Smooth muscle cell (in vitro differentiated cells): Measurements from ENCODE around the gene QRSL1. TPM values are rescaled to one million over a fixed set of nuclear protein-coding genes. Genes with fewer than 3 reads are reported as not detected.

ENCODE experiments used
- DNase-seq: peaks from one replicate; lab custom pipeline; 2025; ENCODE audit not compliant: unreplicated experiment; lab: John Stamatoyannopoulos, UW
- H2AFZ ChIP-seq: fragments of 200-600 bp; sonication (generic); 2 replicates; pipeline ENCODE4 v1.6.0; 2016; ENCODE audit warnings: antibody characterized with exemption, low read depth, mild to moderate bottlenecking
- H3F3A ChIP-seq: fragments of 200-600 bp; sonication (generic); 2 replicates; pipeline ENCODE4 v1.6.0; 2017; ENCODE audit warnings: antibody characterized with exemption, low read depth
- H3K27ac ChIP-seq: fragments of 200-600 bp; sonication (generic); 2 replicates; pipeline ENCODE4 v1.5.1; 2016; ENCODE audit warnings: low read depth, mild to moderate bottlenecking
- H3K27me3 ChIP-seq: fragments of 200-600 bp; sonication (generic); 2 replicates; pipeline ENCODE4 v1.6.1; 2016; ENCODE audit warnings: low read depth, mild to moderate bottlenecking
- H3K36me3 ChIP-seq: fragments of 200-600 bp; sonication (generic); 2 replicates; pipeline ENCODE4 v1.5.1; 2016; ENCODE audit warnings: low read depth
- H3K4me1 ChIP-seq: fragments of 200-600 bp; sonication (generic); 2 replicates; pipeline ENCODE4 v1.5.1; 2016; ENCODE audit warnings: low read depth
- H3K4me2 ChIP-seq: fragments of 200-600 bp; sonication (generic); 2 replicates; pipeline ENCODE4 v1.6.0; 2016; ENCODE audit warnings: mild to moderate bottlenecking
- H3K4me3 ChIP-seq: fragments of 200-600 bp; sonication (generic); 2 replicates; pipeline ENCODE4 v1.5.1; 2016; ENCODE audit warnings: mild to moderate bottlenecking
- H3K79me2 ChIP-seq: fragments of 200-600 bp; sonication (generic); 2 replicates; pipeline ENCODE4 v1.6.0; 2016; ENCODE audit warnings: low read depth, mild to moderate bottlenecking
- H3K9ac ChIP-seq: fragments of 200-600 bp; sonication (generic); 2 replicates; pipeline ENCODE4 v1.6.0; 2016; ENCODE audit warnings: low read depth
- H3K9me3 ChIP-seq: fragments of 200-600 bp; sonication (generic); replicated peaks from 2 replicates; pipeline ENCODE4 v1.5.1; 2016; ENCODE audit warnings: low read depth
- H4K20me1 ChIP-seq: fragments of 200-600 bp; sonication (generic); 2 replicates; pipeline ENCODE4 v1.6.0; 2016; ENCODE audit warnings: low read depth
- WGBS: methylation state at CpG from one replicate; pipeline ENCODE4 v1.1.7; 2016; ENCODE audit warnings: low lambda C conversion rate; 5-methylcytosine and 5-hydroxymethylcytosine counted together
- polyA plus RNA-seq: library from polyadenylated mRNA; unstranded; fragments of >200 nt; fragmentation: Nextera tagmentation; extraction: Ambion mirVana; gene quantifications from 2 replicates; pipeline ENCODE4 v1.2.1, GENCODE V29; 2016
- total RNA-seq: library from RNA; depleted of rRNA; stranded (reverse); fragments of >200 nt; gene quantifications from 2 replicates; pipeline ENCODE4 v1.2.3, GENCODE V29; 2014
- TF ChIP-seq, protein P1 (sequence below): fragments of 200-600 bp; sonication (generic); IDR thresholded peaks from 2 replicates; pipeline ENCODE4 v1.5.1; 2017; ENCODE audit warnings: borderline replicate concordance, mild to moderate bottlenecking, antibody characterized with exemption; ENCODE audit not compliant: insufficient read depth, poor library complexity, severe bottlenecking

QRSL1 gene
- total and polyA plus RNA-seq, 2 experiments from 2014 or later, result 8.9 to 10.4 TPM

DNA sequence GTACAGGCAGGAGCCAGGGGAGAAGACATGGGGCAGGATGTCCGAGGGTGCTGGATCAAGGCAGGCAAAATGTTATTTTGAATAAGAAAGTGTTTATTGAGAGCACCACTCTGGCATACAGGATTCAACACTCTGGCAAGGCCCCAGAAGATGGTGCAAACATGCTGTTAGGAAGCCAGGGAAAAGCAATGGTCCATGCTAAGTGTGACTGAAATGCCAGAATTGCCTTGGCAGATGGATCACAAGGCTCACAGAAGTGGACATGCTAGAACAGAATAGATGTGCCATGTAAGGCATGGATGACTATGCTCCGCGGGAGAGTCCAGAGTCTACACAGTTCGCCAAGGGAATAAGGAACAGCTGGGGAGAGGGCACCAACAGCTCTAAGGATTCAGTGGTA, 54.6 kb downstream of the QRSL1 start:
- Histone ChIP-seq H3K9me3 (no peaks in the 10 kb centered on the region), H3F3A (no peaks in the 10 kb centered on the region), H3K9ac (no peak overlapping the region), H3K36me3 (no peaks in the 10 kb centered on the region), H3K4me2 (no peak overlapping the region), H3K4me1 (no peaks in the 10 kb centered on the region), H4K20me1 (no peaks in the 10 kb centered on the region), H3K4me3 (no peak overlapping the region), H3K27me3 (no peaks in the 10 kb centered on the region), H3K79me2 (no peaks in the 10 kb centered on the region), H3K27ac (no peak overlapping the region), H2AFZ (no peak overlapping the region)
- 95% methylated on average over 4 of the region's 4 CpGs for WGBS
- TF ChIP-seq, protein P1, sequence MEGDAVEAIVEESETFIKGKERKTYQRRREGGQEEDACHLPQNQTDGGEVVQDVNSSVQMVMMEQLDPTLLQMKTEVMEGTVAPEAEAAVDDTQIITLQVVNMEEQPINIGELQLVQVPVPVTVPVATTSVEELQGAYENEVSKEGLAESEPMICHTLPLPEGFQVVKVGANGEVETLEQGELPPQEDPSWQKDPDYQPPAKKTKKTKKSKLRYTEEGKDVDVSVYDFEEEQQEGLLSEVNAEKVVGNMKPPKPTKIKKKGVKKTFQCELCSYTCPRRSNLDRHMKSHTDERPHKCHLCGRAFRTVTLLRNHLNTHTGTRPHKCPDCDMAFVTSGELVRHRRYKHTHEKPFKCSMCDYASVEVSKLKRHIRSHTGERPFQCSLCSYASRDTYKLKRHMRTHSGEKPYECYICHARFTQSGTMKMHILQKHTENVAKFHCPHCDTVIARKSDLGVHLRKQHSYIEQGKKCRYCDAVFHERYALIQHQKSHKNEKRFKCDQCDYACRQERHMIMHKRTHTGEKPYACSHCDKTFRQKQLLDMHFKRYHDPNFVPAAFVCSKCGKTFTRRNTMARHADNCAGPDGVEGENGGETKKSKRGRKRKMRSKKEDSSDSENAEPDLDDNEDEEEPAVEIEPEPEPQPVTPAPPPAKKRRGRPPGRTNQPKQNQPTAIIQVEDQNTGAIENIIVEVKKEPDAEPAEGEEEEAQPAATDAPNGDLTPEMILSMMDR, result no peak
- no peak for DNase-seq

DNA sequence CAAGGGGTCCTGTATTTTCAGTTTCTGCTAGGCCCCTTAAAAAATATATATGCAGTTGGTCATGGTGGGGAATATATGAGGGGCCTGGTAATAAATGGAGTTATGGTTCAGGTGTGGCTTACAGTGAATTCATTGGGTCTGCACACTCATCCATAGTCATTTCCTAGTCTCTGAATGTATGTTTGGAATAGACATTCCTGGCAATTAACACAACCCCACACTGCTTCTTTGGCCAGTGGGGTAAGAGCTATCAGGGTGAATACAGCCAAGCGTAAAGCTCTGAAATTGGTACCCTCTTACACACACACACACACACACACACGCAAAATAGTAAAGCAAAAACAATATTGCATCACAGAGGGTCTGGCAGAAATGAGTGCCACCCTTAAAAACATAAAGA, 56.5 kb downstream of the QRSL1 start:
- H4K20me1 ChIP-seq, result no peaks in the 10 kb centered on the region
- H2AFZ ChIP-seq, result no peak overlapping the region
- H3K4me3 ChIP-seq, result no peak overlapping the region
- DNase-seq, result no peak
- no peaks in the 10 kb centered on the region for H3K4me1 ChIP-seq
- no peaks in the 10 kb centered on the region for H3K9me3 ChIP-seq
- 85% methylated on average over 2 of the region's 2 CpGs for WGBS
- no peaks in the 10 kb centered on the region for H3F3A ChIP-seq
- H3K27ac ChIP-seq, result no peak overlapping the region
- H3K9ac ChIP-seq, result no peak overlapping the region
- H3K36me3 ChIP-seq, result no peaks in the 10 kb centered on the region
- TF ChIP-seq, protein P1, result no peak
- H3K27me3 ChIP-seq, result no peaks in the 10 kb centered on the region
- no peak overlapping the region for H3K4me2 ChIP-seq
- no peaks in the 10 kb centered on the region for H3K79me2 ChIP-seq

DNA sequence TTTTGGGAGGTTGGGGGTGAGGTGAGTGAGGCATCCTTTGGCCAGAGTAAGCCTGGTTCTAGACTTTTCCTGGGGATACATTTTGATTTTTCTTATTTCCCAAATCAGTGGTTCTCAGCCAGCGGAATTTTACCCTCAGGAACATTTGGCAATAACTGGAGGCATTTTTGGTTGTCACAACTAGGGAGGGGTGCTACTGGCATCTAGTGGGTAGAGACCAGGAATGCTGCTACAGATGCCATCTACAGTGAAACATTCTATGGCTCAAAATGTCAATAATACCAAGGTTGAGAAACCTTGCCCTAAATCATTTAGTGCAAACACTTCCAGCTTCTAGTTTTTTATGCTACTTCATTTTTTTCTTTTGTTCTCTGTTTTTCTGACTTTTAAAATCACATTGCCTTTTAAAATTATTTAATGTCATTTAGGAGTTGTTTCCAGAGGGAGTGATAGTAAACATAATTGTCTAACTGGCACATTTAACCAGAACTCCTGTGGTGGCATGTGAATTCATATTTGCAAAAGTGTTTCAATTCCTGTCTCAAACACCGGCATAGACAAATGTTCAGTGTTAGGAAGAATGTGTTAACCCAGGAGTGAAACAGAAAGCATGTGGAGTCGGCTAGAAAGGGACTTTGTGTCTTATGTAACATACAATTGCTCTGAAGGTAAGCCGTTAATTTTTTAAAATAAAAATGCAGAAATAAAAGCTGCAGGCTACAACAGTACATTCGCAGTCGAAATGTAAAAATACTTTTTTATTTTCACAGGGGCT, 59.0 kb downstream of the QRSL1 start:
- Histone ChIP-seq H3K27ac (no peak overlapping the region), H3K4me3 (no peak overlapping the region), H3K4me2 (no peak overlapping the region), H4K20me1 (no peaks in the 10 kb centered on the region), H2AFZ (no peak overlapping the region), H3K9ac (no peak overlapping the region), H3K36me3 (no peaks in the 10 kb centered on the region), H3K9me3 (no peaks in the 10 kb centered on the region), H3F3A (no peaks in the 10 kb centered on the region), H3K4me1 (no peaks in the 10 kb centered on the region), H3K79me2 (no peaks in the 10 kb centered on the region), H3K27me3 (no peaks in the 10 kb centered on the region)
- no peak for DNase-seq
- WGBS, result 90% methylated on average over 6 of the region's 6 CpGs
- TF ChIP-seq, protein P1, result no peak
